K562 (cell line): ENCODE measurements around the gene UBN2. TPM values are rescaled to one million over a fixed set of nuclear protein-coding genes. Genes with fewer than 3 reads are reported as not detected.
A peak's percentile ranks its signal among the peaks of the same experiment; 100 is the strongest.

Experiments used
- BACH1 ChIP-seq: fragments of 200-800 bp; sonication (Bioruptor generic); IDR thresholded peaks from 2 replicates; pipeline ENCODE4 v1.6.1; 2016; ENCODE audit warnings: missing genetic modification characterization, missing compliant biosample characterization
- DMBX1 ChIP-seq: fragments of 250-450 bp; sonication (Bioruptor Pico); IDR thresholded peaks from 2 replicates; pipeline ENCODE4 v1.8.0; 2022; ENCODE audit warnings: inconsistent platforms, mild to moderate bottlenecking, moderate library complexity, borderline replicate concordance
- EP400 ChIP-seq: fragments of 450-650 bp; IDR thresholded peaks from 2 replicates; pipeline ENCODE4 v1.6.1; 2017; ENCODE audit warnings: antibody characterized with exemption, mild to moderate bottlenecking, moderate library complexity
- HBP1 ChIP-seq: fragments of 450-650 bp; formaldehyde crosslinking; IDR thresholded peaks from 2 replicates; pipeline ENCODE4 v1.4.0; 2022; ENCODE audit warnings: missing genetic modification characterization
- HNRNPLL ChIP-seq: fragments of 200-400 bp; formaldehyde crosslinking; IDR thresholded peaks from 2 replicates; pipeline ENCODE4 v1.6.1; 2017; ENCODE audit warnings: low read length, low read depth, mild to moderate bottlenecking; ENCODE audit not compliant: poor library complexity, severe bottlenecking
- IRF1 ChIP-seq: sonication (generic); formaldehyde crosslinking; IDR thresholded peaks from 2 replicates; pipeline ENCODE4 v1.8.0; 2022; ENCODE audit warnings: missing genetic modification reagents, mild to moderate bottlenecking, borderline replicate concordance
- MAZ ChIP-seq, 2 experiments: fragments of 450-650 bp in 1 of 2; sonication (generic) in 1 of 2; formaldehyde crosslinking; IDR thresholded peaks in 1 of 2; conservative IDR thresholded peaks in 1 of 2; 2 replicates each; pipeline versions ENCODE4 v1.4.0 to v1.5.0; 2020; ENCODE audit warnings: mild to moderate bottlenecking in 1 of 2, missing genetic modification reagents in 1 of 2
- MBD1 ChIP-seq: fragments of 250-450 bp; sonication (Bioruptor Pico); IDR thresholded peaks from 2 replicates; pipeline ENCODE4 v1.8.0; 2022; ENCODE audit warnings: inconsistent platforms
- MEIS2 ChIP-seq: fragments of 450-650 bp; IDR thresholded peaks from 2 replicates; pipeline ENCODE4 v1.6.1; 2014; ENCODE audit warnings: mild to moderate bottlenecking; ENCODE audit not compliant: partially characterized antibody
- MTA3 ChIP-seq: fragments of 450-650 bp; formaldehyde crosslinking; IDR thresholded peaks from 2 replicates; pipeline ENCODE4 v1.6.1; 2017; ENCODE audit warnings: mild to moderate bottlenecking, borderline replicate concordance
- PHF20 ChIP-seq: fragments of 450-650 bp; IDR thresholded peaks from 2 replicates; pipeline ENCODE4 v1.6.1; 2018; ENCODE audit not compliant: partially characterized antibody
- RFX5 ChIP-seq: IDR thresholded peaks from 2 replicates; pipeline ENCODE4 v1.6.1; 2011; ENCODE audit warnings: low read depth, mild to moderate bottlenecking, improper control_type of control experiment, low read length
- SIX5 ChIP-seq, 2 experiments: IDR thresholded peaks; 2 replicates each; pipeline ENCODE4 v1.6.1; 2011; ENCODE audit warnings: low read length in 2 of 2, borderline replicate concordance in 1 of 2, low read depth in 1 of 2, mild to moderate bottlenecking in 1 of 2, moderate library complexity in 1 of 2; ENCODE audit not compliant: insufficient read depth in 1 of 2
- SMAD3 ChIP-seq: fragments of 450-650 bp; formaldehyde crosslinking; conservative IDR thresholded peaks from 2 replicates; pipeline ENCODE4 v1.4.0; 2020; ENCODE audit warnings: mild to moderate bottlenecking
- TAF7 ChIP-seq: fragments of 450-650 bp; IDR thresholded peaks from 2 replicates; pipeline ENCODE4 v1.6.1; 2016; ENCODE audit warnings: missing genetic modification characterization, missing compliant biosample characterization
- TAF9B ChIP-seq: fragments of 450-650 bp; IDR thresholded peaks from 2 replicates; pipeline ENCODE4 v1.6.1; 2018; ENCODE audit warnings: mild to moderate bottlenecking; ENCODE audit not compliant: partially characterized antibody
- ZNF589 ChIP-seq: fragments of 200-800 bp; sonication (Bioruptor generic); IDR thresholded peaks from 2 replicates; pipeline ENCODE4 v1.6.1; 2016; ENCODE audit warnings: low read depth, missing genetic modification characterization, missing compliant biosample characterization
- ZNF780A ChIP-seq: fragments of 250-450 bp; sonication (Bioruptor Pico); IDR thresholded peaks from 2 replicates; pipeline ENCODE4 v1.5.0; 2021; ENCODE audit warnings: mild to moderate bottlenecking
- polyA plus RNA-seq, 8 experiments: library from polyadenylated mRNA; depleted of rRNA in 4 of 8; stranded (reverse) in 5 of 8; unstranded in 3 of 8; fragments of >200 nt; fragmentation: Nextera tagmentation in 2 of 8; fragmentation: Illumina TruSeq in 1 of 8; extraction: Ambion mirVana in 2 of 8; extraction: Trizol in 1 of 8; gene quantifications; 2 replicates each; pipeline versions ENCODE4 v1.2.1 to v1.2.3, GENCODE V29; 2011 to 2014; ENCODE audit warnings: inconsistent platforms in 1 of 8, missing spikeins in 1 of 8
- total RNA-seq, 7 experiments: library from RNA; depleted of rRNA in 6 of 7; stranded (reverse); fragments of >200 nt in 6 of 7; fragmentation: Illumina TruSeq in 2 of 7; extraction: Trizol in 2 of 7; gene quantifications; 2 replicates each; pipeline versions ENCODE4 v1.2.1 to v1.2.3, GENCODE V29; 2011 to 2021; ENCODE audit warnings: low replicate concordance in 1 of 7
- TF ChIP-seq, protein P1 (sequence below): fragments of 450-650 bp; formaldehyde crosslinking; conservative IDR thresholded peaks from 2 replicates; pipeline ENCODE4 v1.4.0; 2022; ENCODE audit warnings: mild to moderate bottlenecking, missing genetic modification characterization
- TF ChIP-seq, protein P2 (sequence below): fragments of 250-450 bp; sonication (Bioruptor Pico); IDR thresholded peaks from 2 replicates; pipeline ENCODE4 v1.5.0; 2020; ENCODE audit warnings: mild to moderate bottlenecking

UBN2 gene
- total and polyA plus RNA-seq, 9 of the 15 experiments (the other 6 are each of a cell fraction or from before 2014, with no cell fraction given), result 1.2 to 19.5 (median 9.9) TPM

GRCh38 chr7:139341058-139341775 is 110.2 kb downstream of the UBN2 start, which contains the start of gene FMC1 (continued):
- TF ChIP-seq SMAD3 (peak; percentile 65; the same call in 1 of the 2 replicates), PHF20 (peak; percentile 89), SIX5 (IDR thresholded peaks at IDR 0.05; ENCODE audit: borderline replicate concordance in 1 of 2, insufficient read depth in 1 of 2, low read depth in 1 of 2, low read length in 2 of 2) (peak; percentile 38 to 46; a peak in 2 of 4 replicates), DMBX1 (CRISPR knock-in tag) (peak; percentile 54; the same call in 1 of the 2 replicates), MBD1 (CRISPR knock-in tag) (no peak), BACH1 (tag) (peak; percentile 76), HNRNPLL (peak; percentile 93), TAF7 (peak; percentile 81), TAF9B (peak; percentile 92), ZNF589 (CRISPR knock-in tag) (peak; percentile 73; the same call in 1 of the 2 replicates), MTA3 (peak; percentile 70; the same call in 1 of the 2 replicates), HBP1 (peak; percentile 53; the same call in 1 of the 2 replicates), MEIS2 (peak; percentile 17), MAZ (CRISPR knock-in tag; conservative IDR thresholded peaks at IDR 0.05 in 1 of 2, IDR thresholded peaks at IDR 0.05 in 1 of 2) (peak; percentile 85 to 93), EP400 (peak; percentile 97), ZNF780A (no peak; the same call in 1 of the 2 replicates), IRF1 (CRISPR knock-in tag) (peak; percentile 74; the same call in 1 of the 2 replicates), RFX5 (peak; percentile 22; the same call in 1 of the 2 replicates)
- TF ChIP-seq, protein P1, sequence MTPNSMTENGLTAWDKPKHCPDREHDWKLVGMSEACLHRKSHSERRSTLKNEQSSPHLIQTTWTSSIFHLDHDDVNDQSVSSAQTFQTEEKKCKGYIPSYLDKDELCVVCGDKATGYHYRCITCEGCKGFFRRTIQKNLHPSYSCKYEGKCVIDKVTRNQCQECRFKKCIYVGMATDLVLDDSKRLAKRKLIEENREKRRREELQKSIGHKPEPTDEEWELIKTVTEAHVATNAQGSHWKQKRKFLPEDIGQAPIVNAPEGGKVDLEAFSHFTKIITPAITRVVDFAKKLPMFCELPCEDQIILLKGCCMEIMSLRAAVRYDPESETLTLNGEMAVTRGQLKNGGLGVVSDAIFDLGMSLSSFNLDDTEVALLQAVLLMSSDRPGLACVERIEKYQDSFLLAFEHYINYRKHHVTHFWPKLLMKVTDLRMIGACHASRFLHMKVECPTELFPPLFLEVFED (CRISPR knock-in tag), result peak; percentile 70
- TF ChIP-seq, protein P2, sequence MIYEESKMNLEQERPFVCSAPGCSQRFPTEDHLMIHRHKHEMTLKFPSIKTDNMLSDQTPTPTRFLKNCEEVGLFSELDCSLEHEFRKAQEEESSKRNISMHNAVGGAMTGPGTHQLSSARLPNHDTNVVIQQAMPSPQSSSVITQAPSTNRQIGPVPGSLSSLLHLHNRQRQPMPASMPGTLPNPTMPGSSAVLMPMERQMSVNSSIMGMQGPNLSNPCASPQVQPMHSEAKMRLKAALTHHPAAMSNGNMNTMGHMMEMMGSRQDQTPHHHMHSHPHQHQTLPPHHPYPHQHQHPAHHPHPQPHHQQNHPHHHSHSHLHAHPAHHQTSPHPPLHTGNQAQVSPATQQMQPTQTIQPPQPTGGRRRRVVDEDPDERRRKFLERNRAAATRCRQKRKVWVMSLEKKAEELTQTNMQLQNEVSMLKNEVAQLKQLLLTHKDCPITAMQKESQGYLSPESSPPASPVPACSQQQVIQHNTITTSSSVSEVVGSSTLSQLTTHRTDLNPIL (CRISPR knock-in tag), result peak; percentile 72; the same call in 1 of the 2 replicates
